ENCODE results near the gene GNE. TPM values are rescaled to one million over a fixed set of nuclear protein-coding genes. Genes with fewer than 3 reads are reported as not detected.
"Not testable (repeated sequence)": the region's sequence is repeated elsewhere in the genome, so short reads cannot be mapped to it uniquely, and the experiment has no call there.

Gene GNE
- total RNA-seq, 4 donors from 2014 or later: 5.1 to 16.8 (median 13.7) TPM

- no peak overlapping the region for H3K4me3 ChIP-seq (ENCODE audit: low read depth, poor library complexity, severe bottlenecking)
- WGBS, 2 donors: 85 to 96% methylated on average over 2 of the region's 2 CpGs
- DNase-seq (ENCODE audit: low spot score in 2 of 2): no peak
- TF ChIP-seq POLR2A (IDR thresholded peaks at IDR 0.05) (no peak), CTCF (IDR thresholded peaks at IDR 0.05) (no peak)
- intact Hi-C loops (cut with DNase I; ENCODE audit: low total_unique reads): no loop called here
These were observed 39.5 kb upstream of the GNE start for GRCh38 chr9:36297798-36298197.

- H3K4me3 ChIP-seq (ENCODE audit: low read depth, poor library complexity, severe bottlenecking); DNase-seq (ENCODE audit: low spot score in 2 of 2); intact Hi-C loops (cut with DNase I; ENCODE audit: low total_unique reads): not testable (repeated sequence)
- WGBS, 2 donors: 87 to 97% methylated on average over 3 of the region's 3 CpGs
These were observed 36.7 kb upstream of the GNE start for GRCh38 chr9:36294996-36295395.

GRCh38 chr9:36293918-36294317 lies 35.7 kb upstream of the GNE start:
- no peak for DNase-seq (ENCODE audit: low spot score in 2 of 2)
- no peak overlapping the region for H3K4me3 ChIP-seq (ENCODE audit: low read depth, poor library complexity, severe bottlenecking)
- 89% methylated on average over 5 of the region's 5 CpGs for WGBS, 2 donors
- intact Hi-C loops (cut with DNase I; ENCODE audit: low total_unique reads): no loop called here
- no peak for TF ChIP-seq POLR2A (IDR thresholded peaks at IDR 0.05)
- no peak for TF ChIP-seq CTCF (IDR thresholded peaks at IDR 0.05)

- 91 to 97% methylated on average over 7 of the region's 7 CpGs for WGBS, 2 donors
- H3K4me3 ChIP-seq (ENCODE audit: low read depth, poor library complexity, severe bottlenecking): no peak overlapping the region
- TF ChIP-seq POLR2A (IDR thresholded peaks at IDR 0.05) (no peak), CTCF (IDR thresholded peaks at IDR 0.05) (no peak)
- no peak for DNase-seq (ENCODE audit: low spot score in 2 of 2)
- intact Hi-C loops (cut with DNase I; ENCODE audit: low total_unique reads): no loop called here
These were observed 34.9 kb upstream of the GNE start for GRCh38 chr9:36293171-36293570.

- DNase-seq (ENCODE audit: low spot score in 2 of 2): no peak
- no peak overlapping the region for H3K4me3 ChIP-seq (ENCODE audit: low read depth, poor library complexity, severe bottlenecking)
- TF ChIP-seq POLR2A (IDR thresholded peaks at IDR 0.05) (no peak), CTCF (IDR thresholded peaks at IDR 0.05) (no peak)
- WGBS, 2 donors: 88 to 91% methylated on average over 12 of the region's 12 CpGs
- intact Hi-C loops (cut with DNase I; ENCODE audit: low total_unique reads): no loop called here
These were observed 34.4 kb upstream of the GNE start for GRCh38 chr9:36292641-36293040.

- no peak overlapping the region for H3K4me3 ChIP-seq (ENCODE audit: low read depth, poor library complexity, severe bottlenecking)
- DNase-seq (ENCODE audit: low spot score in 2 of 2): no peak
- intact Hi-C loops (cut with DNase I; ENCODE audit: low total_unique reads): no loop called here
- TF ChIP-seq POLR2A (IDR thresholded peaks at IDR 0.05): no peak
- TF ChIP-seq CTCF (IDR thresholded peaks at IDR 0.05): no peak
- 90 to 96% methylated on average over 3 of the region's 3 CpGs for WGBS, 2 donors
These were observed 32.7 kb upstream of the GNE start for GRCh38 chr9:36290996-36291395.

Measured in lower leg skin (tissue), 4 donors.